ENCODE data around the gene PLEKHF1.
A peak's percentile ranks its signal among the peaks of the same experiment; 100 is the strongest.
"Not testable (repeated sequence)": the region's sequence is repeated elsewhere in the genome, so short reads cannot be mapped to it uniquely, and the experiment has no call there.

The PLEKHF1 gene

DNA sequence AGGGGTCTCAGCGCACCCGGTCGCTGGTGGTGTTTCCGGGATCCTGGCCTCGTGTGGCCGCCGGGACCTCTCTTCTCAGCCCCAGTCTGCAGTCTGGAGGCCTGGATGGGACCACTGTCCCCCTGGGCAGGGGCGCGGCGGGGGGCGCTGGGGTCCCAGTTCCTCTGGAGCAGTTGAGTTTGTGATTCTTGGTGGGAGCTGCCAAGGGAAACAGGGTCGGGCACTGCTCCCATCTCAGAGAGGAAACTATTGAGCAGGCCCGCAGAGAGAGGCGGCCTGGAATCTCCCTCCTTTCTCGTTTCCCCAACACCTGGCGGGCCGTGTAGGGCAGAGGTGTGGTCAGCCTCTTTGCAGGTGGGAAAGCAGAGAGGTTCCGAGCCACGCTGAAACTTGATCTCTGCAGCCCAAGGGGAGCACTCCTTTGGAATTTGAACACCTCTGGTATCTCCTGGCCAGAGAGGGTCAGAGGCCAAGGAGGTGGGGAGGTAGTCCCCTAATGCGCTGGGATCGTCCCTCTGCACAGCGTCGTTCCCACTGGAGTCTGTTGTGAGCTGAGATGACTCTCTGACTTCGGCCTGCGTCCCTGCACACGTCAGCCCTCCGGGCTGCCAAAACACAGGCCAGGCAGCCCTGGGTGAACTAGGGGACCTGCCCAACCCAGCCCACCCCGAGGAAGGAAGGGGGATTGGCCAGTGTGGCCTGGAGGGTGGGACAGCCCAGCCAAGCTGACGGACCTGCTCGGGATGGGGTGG lies 741 bp downstream of the PLEKHF1 start:
- DNase-seq = no peak

DNA sequence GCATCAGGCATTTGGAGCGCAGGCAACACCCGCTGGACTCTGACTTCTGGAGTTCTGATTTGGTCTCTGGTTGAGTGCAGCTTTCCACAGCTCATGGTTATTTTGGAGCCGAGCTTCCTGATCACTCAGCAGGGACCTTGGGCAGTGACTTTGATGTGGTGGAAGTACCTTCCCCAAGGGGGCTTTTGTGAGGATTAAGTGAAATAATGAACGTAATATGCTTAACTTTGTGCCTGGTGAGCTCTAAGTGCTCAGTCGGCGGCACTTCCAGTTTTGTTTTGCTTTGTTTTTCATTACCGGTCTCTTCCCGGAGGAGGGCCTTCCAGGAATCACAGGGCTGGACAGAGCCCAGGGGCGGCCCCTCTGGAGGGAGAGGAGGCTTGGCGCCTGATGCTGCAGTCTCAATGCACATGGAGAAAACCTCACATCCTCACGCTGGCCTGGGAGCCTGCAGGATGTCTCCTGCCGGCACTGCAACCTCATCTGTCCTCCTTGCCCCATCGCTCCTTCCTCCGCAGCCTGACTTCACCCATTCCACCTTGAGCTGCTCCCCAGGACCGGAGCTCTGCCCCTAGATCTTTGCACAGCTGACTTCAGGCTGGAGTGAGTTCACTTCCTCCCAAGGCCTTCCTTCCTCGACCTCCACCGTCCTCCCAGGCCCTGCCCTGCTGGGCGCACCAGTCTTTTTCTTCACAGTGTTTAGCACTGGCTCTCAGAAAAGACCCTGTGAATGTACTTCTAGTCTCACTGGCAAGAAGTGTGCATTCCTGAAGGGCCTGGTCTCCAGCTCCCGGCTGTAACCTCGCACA lies 1.5 kb downstream of the PLEKHF1 start:
- DNase-seq = no peak

DNA sequence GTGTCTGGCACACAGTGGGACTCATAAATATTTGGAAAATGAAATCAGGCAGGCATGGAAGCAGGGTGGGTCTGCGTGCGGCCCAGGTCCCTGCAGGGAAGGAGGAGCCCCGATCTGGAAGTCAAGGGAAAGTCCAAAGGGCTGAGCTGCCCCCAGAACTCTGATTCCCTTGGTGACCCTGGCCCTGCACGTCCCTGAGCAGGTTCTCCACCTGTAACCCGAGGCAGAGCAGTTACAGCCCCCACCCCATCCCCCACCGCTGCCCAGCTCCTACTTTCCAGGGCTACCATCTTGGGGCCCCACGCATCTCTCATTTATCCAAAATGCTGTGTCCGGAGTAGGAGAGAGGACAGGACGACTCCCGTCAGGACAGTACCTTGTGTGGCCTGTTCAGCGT lies 2.1 kb downstream of the PLEKHF1 start:
- DNase-seq = no peak

DNA sequence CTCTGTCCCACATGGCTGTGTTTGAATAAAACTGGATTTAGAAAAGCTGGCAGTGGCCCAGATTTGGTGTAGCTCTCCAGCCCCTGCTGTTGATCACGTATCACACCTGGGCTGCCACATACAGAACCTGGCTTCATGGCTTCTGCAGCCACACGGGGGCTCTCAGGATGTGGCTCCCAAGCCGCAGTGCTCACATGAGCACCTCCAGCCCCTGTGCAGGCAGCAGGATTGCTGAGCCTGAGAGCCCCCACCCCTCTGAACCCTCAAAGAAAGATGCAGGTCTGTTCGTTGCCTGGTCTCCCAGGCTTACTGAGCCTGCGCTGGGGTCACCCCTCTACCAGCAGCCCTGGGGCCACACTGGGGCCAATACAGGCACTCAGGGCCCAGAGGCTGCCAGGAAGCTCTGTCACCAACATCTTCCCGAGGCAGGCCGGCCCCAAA lies 2.7 kb downstream of the PLEKHF1 start:
- peak; percentile 54 for DNase-seq

DNA sequence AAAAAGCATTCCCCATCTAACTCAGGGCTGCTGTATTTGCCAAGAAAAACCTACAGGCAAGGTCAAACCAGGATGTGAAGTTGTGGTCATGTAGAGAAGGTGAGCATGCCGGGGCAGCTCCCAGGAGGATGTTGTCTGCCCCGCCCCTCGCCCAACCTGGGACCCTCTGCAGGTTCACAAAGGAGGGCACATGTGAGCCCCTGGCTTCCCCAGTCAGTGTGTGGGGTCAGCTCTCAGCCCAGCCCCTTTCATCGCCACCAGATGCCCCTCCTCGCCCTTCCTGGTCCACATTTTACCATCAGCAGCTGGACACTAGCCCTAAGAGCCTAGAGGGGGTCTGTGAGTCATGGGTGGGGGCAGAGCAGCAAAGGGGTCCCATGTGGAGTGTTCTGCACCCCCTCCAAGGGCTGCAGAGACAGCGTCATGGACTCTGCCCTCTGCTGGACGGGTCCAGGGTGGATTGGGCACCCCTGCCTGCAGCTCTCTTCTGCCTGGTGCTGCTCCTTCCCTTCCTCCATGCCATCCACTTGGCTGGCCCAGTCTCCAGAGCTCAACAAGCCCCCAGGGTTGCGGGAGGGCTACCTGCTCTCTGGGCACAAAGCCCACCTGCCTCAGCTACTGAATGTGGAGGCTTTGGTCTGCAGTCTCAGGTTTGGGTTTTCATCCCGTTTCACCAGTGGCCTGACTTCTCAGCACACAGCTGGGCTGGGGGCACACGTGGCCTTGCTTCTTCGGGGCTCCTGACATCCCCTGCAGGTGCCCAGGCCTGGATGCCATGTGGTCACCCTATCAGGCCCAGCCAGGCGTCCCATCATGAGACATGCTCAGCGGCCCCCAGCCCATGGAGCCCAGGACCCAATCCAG lies 3.7 kb downstream of the PLEKHF1 start:
- DNase-seq = no peak

DNA sequence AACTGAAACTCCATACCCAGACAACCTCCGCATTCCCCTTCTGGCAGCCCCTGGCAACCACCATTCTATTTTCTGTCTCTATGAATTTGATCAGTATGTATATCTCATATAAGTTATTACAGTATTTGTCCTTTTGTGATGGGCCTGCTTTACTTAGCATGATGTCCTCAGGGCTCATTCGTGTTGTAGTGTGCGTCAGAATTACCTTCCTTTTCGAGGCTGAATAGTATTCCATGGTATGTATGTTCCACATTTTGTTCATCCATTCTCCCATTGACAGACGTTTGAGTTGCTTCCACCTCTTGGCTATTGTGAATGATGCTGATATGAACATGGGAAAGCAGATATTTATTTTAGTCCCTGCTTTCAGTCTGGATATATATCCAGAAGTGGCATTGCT lies 5.0 kb downstream of the PLEKHF1 start:
- DNase-seq = no peak

DNA sequence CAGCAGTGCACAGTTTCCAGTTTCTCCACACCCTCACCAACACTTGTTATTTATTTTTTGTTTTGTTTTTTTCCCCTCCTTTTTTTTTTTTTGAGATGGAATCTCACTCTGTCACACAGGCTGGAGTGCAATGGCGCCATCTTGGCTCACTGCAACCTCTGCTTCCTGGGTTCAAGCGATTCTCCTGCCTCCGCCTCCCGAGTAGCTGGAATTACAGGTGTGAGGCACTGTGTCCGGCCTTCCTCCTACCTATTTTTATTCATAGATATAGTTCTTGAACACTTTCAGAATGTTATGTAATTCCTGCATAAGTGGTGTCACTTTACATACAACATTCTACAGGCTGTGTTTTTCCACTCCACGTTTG lies 5.7 kb downstream of the PLEKHF1 start:
- not testable (repeated sequence) for DNase-seq

DNA sequence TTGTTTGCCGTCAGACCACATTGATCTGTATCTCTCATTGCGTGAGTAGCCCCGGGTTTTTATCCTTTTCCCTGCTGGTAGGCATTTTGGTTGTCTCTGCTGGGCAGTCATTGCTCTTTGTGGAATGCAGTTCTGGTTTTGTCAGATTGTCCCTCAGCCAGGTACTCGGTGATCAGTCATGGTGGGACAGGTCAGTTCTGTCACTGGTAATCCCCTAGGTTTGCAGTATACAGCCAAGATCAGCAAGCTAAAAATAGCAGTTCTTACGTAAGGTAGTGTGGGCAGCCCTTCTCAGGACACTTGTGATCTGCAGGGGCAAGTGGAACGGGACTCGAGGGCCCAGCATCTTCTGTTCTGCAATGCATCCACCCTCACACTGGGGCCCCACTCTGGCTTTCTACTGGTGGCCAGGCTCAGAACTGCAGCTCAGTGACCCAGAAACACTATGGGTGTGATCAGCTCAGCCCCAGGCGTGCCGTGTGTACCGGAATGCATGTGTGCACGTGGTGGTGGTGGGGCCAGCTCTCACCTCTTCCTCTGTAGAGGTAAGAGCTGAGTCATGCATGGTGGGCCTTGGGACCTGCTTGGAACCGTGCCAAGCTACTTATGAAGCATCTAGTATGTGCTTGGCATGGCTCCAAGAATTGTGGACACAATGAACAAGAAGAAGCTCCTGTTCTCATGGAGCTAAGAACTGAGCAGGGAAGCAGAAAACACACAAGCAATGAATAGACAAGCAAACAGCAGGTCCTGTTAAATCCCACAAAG lies 6.3 kb downstream of the PLEKHF1 start:
- DNase-seq = peak; percentile 87

DNA sequence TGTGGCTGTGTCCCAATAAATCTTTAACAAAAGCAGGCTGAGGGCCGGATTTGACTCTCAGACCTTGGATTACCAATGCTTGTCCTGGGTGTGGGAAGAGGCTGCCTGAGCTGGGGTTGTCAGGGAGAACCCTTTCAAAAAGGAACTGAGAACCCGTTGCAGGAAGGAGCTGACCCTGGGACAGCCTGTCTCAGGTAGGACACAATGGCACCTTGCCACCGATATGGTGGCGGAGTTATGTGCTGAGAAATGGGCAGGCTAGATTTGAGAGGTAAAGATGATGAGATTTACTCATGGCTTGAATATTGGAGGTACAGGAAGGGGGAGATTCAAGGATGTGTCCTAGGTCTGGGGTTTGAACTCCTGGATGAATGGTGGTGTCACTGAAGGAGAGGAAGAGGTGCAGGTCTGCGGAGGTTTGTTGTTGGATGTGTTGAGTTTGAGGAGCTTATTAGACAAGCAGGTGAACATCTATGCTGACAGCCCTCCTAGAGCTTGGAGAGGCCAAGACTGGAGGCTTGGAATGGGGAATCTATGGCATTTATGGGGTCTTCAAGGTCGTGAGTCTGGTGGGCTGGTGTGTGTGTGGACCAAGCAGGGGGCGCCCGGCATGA lies 7.2 kb downstream of the PLEKHF1 start:
- no peak for DNase-seq

DNA sequence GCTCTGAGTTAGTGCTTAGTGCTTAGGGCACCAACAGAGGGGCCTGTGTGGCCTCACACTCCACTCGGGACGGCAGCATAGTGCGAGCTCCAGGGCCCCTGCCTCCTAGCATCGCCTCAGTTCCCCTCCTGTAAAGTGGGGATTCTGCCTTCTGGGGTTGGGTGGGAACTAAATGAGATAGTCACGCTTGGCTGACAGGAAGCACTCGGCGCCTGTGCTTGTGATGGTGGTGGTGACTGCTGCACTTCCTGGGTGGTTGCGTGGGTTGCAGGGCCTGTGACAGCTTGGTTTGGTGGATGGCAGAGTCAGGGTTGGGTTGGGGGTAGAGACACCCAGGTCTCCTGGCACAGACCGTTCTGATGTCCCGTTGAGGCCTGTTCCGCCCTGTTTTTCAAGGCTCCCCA lies 7.7 kb downstream of the PLEKHF1 start:
- peak; percentile 89 for DNase-seq

DNA sequence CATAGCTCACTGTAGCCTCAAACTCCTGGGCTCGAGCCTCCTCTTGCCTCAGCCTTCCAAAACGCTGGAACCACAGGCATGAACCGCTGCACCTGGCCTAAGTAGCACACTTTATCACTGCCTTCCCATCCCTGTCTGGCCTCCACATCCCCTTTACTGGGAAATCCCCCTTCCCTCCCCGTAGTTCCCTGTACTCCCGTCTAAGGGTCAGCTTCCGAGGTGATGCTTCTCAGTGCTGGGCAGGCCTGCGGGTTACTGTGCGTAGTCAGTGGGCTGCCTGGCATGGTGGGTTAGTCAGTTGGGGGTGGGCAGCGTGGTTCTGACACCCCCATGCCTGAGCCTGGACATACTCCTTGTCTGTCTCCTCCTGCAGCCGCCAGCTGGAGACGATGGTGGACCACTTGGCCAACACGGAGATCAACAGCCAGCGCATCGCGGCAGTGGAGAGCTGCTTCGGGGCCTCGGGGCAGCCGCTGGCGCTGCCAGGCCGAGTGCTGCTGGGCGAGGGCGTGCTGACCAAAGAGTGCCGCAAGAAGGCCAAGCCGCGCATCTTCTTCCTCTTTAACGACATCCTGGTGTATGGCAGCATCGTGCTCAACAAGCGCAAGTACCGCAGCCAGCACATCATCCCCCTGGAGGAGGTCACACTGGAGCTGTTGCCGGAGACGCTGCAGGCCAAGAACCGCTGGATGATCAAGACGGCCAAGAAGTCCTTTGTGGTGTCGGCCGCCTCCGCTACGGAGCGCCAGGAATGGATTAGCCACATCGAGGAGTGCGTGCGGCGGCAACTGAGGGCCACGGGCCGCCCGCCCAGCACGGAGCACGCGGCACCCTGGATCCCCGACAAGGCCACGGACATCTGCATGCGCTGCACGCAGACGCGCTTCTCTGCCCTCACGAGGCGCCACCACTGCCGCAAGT lies 8.4 kb downstream of the PLEKHF1 start:
- DNase-seq = no peak

DNA sequence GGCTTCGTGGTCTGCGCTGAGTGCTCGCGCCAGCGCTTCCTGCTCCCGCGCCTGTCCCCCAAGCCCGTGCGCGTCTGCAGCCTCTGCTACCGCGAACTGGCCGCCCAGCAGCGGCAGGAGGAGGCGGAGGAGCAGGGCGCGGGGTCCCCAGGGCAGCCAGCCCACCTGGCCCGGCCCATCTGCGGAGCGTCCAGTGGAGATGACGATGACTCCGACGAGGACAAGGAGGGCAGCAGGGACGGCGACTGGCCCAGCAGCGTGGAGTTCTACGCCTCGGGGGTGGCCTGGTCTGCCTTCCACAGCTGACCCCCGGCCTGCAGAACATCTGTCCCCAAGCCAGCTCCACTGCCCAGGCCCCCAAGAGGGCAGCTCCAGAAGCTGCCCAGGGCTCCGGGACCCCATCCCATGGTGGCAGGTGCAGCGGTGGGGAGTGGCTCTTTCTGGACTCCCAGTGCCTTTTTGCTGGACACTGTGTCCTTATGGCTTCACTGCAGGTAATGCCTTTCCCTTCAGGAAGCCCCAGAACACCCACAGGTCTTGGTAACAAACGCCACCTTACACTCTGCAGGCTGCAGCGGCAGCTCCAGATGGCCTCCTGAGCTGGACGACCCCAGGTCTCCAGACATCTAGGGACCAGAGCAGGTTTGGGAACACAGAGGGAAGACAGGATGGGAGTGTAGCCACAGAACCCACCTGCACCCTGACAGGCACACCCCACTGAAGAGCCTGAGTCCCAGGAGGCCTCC lies 9.3 kb downstream of the PLEKHF1 start:
- DNase-seq = no peak

DNA sequence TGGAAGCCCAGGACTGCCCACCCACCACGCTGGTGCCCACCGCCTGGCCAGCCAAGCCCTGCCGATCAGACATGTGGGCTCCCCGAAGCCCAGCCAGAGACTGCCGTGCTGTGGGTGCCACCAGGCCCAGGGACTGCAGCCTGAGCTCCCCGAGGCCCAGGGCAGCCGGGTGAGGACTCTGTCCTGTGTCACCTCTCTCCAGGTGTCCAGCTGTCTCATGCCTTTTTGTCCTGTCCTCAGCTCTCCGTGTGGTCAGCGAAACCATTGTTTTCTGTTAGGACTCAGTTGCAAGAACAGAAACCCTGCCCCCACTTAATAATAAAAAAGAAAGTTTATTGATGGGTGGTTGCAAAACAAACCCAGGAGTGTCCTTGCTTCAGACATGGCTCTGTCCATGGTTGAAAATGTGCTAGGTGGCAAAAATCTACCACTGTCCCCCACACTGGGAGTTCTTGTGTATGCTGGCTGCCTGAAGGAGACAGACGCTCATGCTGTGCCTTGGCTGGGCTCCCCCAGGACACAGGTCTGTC lies 9.9 kb downstream of the PLEKHF1 start:
- DNase-seq = no peak

DNA sequence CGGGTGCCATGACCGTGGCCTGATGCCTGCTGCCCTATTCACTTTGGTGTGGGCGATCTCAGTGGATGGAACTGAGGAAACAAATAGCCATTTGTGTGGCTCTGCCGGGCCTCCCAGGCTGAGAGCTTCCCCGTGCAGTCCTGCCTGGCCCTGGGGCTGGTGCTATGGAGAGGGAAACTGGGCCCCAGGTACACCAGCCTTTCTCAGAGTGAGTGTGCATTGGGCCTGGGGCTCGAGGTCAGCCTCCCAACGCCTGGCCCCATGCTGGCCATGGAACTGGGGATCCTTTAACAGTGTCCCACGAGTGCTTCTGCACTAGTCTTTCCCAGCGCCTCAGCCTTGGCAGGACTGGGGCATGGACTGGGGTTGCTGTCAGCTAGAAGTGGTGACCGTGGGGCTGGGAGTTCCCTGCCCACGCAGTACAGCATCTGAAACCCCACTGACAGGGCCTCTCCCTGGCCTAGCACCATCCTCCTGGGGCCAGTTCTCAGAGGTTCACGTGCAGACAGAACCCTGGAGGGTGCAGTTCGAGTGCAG lies 10.5 kb downstream of the PLEKHF1 start:
- no peak for DNase-seq

DNA sequence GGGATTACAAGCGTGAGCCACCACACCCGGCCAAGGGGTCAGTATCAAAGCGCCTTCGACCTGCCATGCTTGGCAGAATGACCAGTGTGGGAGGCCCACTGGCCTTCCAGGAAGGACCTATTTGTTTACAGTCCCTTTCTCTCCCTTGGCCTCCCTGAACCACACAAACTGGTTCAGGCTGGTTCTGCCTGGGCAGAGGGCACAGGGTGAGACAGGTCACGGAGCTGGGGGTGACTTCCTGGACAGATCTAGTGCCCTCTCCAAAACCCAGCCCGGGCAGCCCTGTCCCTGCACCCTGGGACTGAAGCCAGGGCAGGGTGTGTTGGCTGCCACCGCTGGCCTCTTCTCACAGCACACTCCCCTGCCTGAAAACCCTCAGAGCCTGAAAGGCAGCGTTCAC lies 11.3 kb downstream of the PLEKHF1 start:
- DNase-seq = no peak

DNA sequence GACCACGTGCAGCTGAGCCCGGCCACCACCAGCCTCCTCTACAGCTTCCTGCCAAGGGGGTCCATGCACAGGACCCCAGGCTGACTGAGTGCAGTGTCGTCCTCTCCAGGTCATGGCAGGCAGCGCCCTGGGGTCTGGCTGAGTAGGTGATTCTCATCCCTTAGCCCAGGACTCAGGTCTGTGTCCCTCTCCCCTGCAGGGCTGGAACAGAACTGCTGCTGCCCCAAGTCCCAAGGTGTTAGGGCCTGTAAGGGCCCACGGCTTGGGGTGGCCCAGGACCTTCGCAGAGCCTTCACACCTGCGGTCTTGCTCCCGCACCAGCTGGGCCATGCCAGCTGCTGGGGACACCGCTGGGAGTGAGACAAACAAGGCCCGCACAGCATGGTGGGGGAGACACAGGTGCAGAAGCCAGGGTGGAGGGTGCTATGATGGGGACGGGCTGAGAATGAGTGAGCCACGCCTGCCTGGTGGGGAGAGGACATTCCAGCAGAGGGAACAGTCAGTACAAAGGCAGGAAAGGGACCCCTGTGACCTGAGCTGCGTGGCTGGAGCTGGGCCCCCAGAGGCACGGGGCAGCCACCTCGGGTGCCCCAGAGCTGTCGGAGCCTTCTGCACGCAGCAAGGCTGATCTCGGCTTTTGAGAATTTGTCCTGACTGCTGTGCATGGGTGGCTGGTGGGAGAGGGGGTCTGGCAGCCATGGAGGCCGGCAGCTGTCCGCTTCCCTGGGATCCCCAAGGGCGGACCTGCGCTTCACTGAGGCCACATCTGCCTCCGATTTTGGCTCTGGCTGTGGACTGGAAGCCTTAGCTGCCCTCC lies 11.9 kb downstream of the PLEKHF1 start:
- DNase-seq = no peak

DNA sequence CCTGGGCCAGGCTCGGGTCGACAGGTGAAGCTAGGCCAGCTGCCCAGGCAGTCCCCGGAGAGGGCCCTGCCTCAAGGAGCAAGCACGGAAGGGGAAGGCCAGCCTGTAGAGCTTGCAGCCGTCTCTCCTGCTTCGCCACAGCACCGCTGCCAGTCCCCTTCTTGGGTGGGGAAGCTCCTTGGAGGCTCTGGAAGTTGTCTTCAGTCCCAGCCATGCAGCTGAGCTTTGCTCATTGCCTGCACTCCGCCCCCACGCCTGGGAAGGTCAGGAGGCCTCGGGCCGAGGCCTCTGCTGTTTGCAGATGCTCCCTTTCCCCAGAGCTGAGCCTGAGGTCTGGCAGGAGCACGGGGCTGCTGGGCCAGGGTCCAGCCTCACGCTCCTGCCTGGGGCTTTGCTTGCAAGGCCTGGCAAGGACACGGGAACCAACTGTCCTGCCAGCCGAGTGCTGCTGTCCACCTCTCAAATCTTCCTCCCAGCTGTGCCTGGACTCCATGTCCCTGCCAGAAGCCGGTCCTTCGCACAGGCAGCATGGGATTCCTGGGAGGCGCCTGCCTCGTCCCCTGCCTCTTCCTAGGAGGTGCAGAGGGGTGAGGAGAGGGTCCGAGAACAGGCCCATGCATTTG lies 13.3 kb downstream of the PLEKHF1 start:
- DNase-seq = no peak

DNA sequence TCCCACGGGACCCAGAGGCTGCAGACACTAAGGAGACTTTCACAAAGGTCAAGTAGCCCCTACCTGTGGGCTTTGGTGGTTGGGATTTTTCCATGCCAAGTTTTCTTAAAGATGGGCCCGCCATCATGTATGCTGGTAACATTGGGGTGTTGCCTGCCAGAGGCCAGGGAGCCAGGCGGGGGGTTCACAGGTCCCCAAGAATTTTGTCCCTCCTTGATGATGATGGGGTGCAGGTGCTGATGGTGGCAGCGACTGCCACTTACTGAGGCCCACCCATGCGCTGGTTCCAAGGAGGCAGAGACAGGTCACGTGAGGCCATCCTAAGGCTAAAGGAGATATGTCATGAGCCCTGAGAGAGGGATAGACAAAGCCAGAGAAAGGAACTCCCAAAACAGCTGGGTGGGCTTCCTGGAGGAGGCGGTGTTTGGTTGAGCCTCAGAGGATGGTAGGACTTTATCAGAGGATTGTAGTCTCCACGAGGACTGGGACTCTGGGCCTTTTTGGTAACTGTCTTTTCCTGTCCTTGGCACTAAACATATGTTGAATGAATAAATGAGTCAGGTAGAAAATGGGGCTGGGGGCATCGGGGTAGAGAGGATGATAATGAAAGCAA lies 14.4 kb downstream of the PLEKHF1 start:
- DNase-seq = no peak
